ENCODE data around the gene GAS2L1.

- TF ChIP-seq POLR2AphosphoS5 (IDR thresholded peaks at IDR 0.05; ENCODE audit: low read depth, low read length) (no peak), REST (IDR thresholded peaks at IDR 0.05; ENCODE audit: insufficient read depth in 1 of 2, low read depth in 2 of 2, low read length in 1 of 2) (no peak), CTCF (IDR thresholded peaks at IDR 0.05) (no peak), TCF7L2 (IDR thresholded peaks at IDR 0.05; ENCODE audit: low read depth, low read length) (no peak), SIN3A (IDR thresholded peaks at IDR 0.05; ENCODE audit: borderline replicate concordance, insufficient read depth, low read depth, low read length) (no peak)
Observed at GRCh38 chr22:29291215-29291614, 15.2 kb upstream of the GAS2L1 start.
